GM12878 (cell line): ENCODE results near the gene RNFT2. TPM values are rescaled to one million over a fixed set of nuclear protein-coding genes. Genes with fewer than 3 reads are reported as not detected.

Source experiments
- ATAC-seq: fragments of 200-7000 bp; cut with Tn5 transposase; 3 replicates; pipeline ENCODE4 v1.9.1; 2020; ENCODE audit warnings: mild to moderate bottlenecking, moderate library complexity
- BruUV-seq: library from RNA; stranded (reverse); fragments of 400-500 nt; replicated peaks from 2 replicates; lab custom pipeline; 2021; lab: Mats Ljungman, UMichigan
- CTCF ChIA-PET: fragments of 300-600 bp; sonication (Branson Sonifier 250); formaldehyde crosslinking; extraction: SDS; loops from one replicate; lab custom pipeline; 2021; ENCODE audit warnings: inconsistent platforms; lab: Yijun Ruan, JAX
- POLR2A ChIA-PET: fragments of 350-600 bp; formaldehyde crosslinking; extraction: SDS; loops from one replicate; lab custom pipeline; 2021; ENCODE audit warnings: inconsistent platforms; lab: Charles Lee
- RAD21 ChIA-PET: fragments of 300-600 bp; sonication (Branson Sonifier 250); formaldehyde crosslinking; loops from one replicate; lab custom pipeline; 2023; ENCODE audit warnings: antibody characterized with exemption; ENCODE audit not compliant: unreplicated experiment; lab: Charles Lee
- SMC1A ChIA-PET: fragments of 300-600 bp; sonication (Branson Sonifier 250); formaldehyde crosslinking; loops from one replicate; lab custom pipeline; 2023; ENCODE audit not compliant: unreplicated experiment, uncharacterized antibody; lab: Charles Lee
- DNase-seq: peaks from one replicate; pipeline ENCODE4 v3.0.0-alpha.2; 2011; ENCODE audit warnings: low read depth, low spot score
- FAIRE-seq: peaks from 3 replicates; lab custom pipeline; 2011; peaks lifted over from hg19 to GRCh38; lab: Jason Lieb, UNC
- H2AFZ ChIP-seq: 2 replicates; pipeline ENCODE4 v1.6.0; 2011; ENCODE audit warnings: low read depth, low read length, control low read depth; ENCODE audit not compliant: control insufficient read depth
- H3K27ac ChIP-seq: 2 replicates; pipeline ENCODE4 v1.5.1; 2011; ENCODE audit warnings: control low read depth; ENCODE audit not compliant: control insufficient read depth, insufficient read depth
- H3K27me3 ChIP-seq, 2 experiments: replicated peaks in 1 of 2; 2 replicates each; pipeline versions ENCODE4 v1.6.0 to v1.6.1; 2011; ENCODE audit warnings: low read length in 1 of 2; ENCODE audit not compliant: control insufficient read depth in 2 of 2, insufficient read depth in 2 of 2
- H3K36me3 ChIP-seq, 2 experiments: 2 replicates each; pipeline ENCODE4 v1.5.1; 2011; ENCODE audit warnings: low read length in 1 of 2; ENCODE audit not compliant: control insufficient read depth in 2 of 2, insufficient read depth in 2 of 2
- H3K4me1 ChIP-seq: 2 replicates; pipeline ENCODE4 v1.6.1; 2011; ENCODE audit warnings: mild to moderate bottlenecking, low read length, moderate library complexity, mixed read lengths; ENCODE audit not compliant: control insufficient read depth, insufficient read depth
- H3K4me2 ChIP-seq: 2 replicates; pipeline ENCODE4 v1.6.0; 2011; ENCODE audit warnings: control low read depth; ENCODE audit not compliant: control insufficient read depth, insufficient read depth
- H3K4me3 ChIP-seq: fragments of 200-600 bp; sonication (generic); 2 replicates; pipeline ENCODE4 v1.5.1; 2016
- H3K79me2 ChIP-seq: 2 replicates; pipeline ENCODE4 v1.6.0; 2011; ENCODE audit warnings: low read length; ENCODE audit not compliant: control insufficient read depth, insufficient read depth
- H3K9ac ChIP-seq: 2 replicates; pipeline ENCODE4 v1.8.0; 2011; ENCODE audit warnings: low read length, control low read depth, mixed read lengths; ENCODE audit not compliant: control insufficient read depth, insufficient read depth
- H3K9me3 ChIP-seq: replicated peaks from 3 replicates; pipeline ENCODE4 v1.5.1; 2011; ENCODE audit warnings: mild to moderate bottlenecking, low read length; ENCODE audit not compliant: control insufficient read depth, insufficient read depth
- H4K20me1 ChIP-seq: 2 replicates; pipeline ENCODE4 v1.6.0; 2011; ENCODE audit not compliant: control insufficient read depth, insufficient read depth
- DPF2 ChIP-seq: fragments of 450-650 bp; IDR thresholded peaks from 2 replicates; pipeline ENCODE4 v1.6.1; 2017; ENCODE audit warnings: mild to moderate bottlenecking
- EED ChIP-seq: sonication (generic); IDR thresholded peaks from 2 replicates; pipeline ENCODE4 v1.6.1; 2016; ENCODE audit warnings: antibody characterized with exemption, low read depth
- ETV6 ChIP-seq, 2 experiments: fragments of 450-650 bp in 1 of 2; IDR thresholded peaks in 1 of 2; conservative IDR thresholded peaks in 1 of 2; 2 replicates each; pipeline ENCODE4 v1.6.1; 2014; ENCODE audit warnings: antibody characterized with exemption in 1 of 2, borderline replicate concordance in 1 of 2, low read depth in 1 of 2, mild to moderate bottlenecking in 1 of 2, moderate library complexity in 1 of 2
- HCFC1 ChIP-seq: fragments of 150-350 bp; IDR thresholded peaks from 2 replicates; pipeline ENCODE4 v1.6.1; 2014; ENCODE audit warnings: low read length
- HSF1 ChIP-seq: fragments of 150-350 bp; IDR thresholded peaks from 2 replicates; pipeline ENCODE4 v1.6.1; 2014; ENCODE audit warnings: mild to moderate bottlenecking, low read depth, low read length
- MAX ChIP-seq: IDR thresholded peaks from 2 replicates; pipeline ENCODE4 v1.6.1; 2012; ENCODE audit warnings: low read depth, low read length, improper control_type of control experiment
- MYC ChIP-seq: IDR thresholded peaks from 2 replicates; pipeline ENCODE4 v1.6.1; 2011; ENCODE audit warnings: mild to moderate bottlenecking, low read length, moderate library complexity, inconsistent platforms; ENCODE audit not compliant: insufficient read depth, insufficient replicate concordance, insufficient read length, severe bottlenecking
- PAX5 ChIP-seq: IDR thresholded peaks from 2 replicates; pipeline ENCODE4 v1.6.1; 2011; ENCODE audit warnings: low read depth, low read length, borderline replicate concordance
- PAX8 ChIP-seq: fragments of 450-650 bp; IDR thresholded peaks from 2 replicates; pipeline ENCODE4 v1.6.1; 2017; ENCODE audit warnings: mild to moderate bottlenecking, moderate library complexity
- RBBP5 ChIP-seq: fragments of 200-600 bp; sonication (generic); conservative IDR thresholded peaks from 2 replicates; pipeline ENCODE4 v1.6.1; 2016
- SP1 ChIP-seq: IDR thresholded peaks from one replicate; pipeline ENCODE4 v1.6.1; 2011; ENCODE audit warnings: low read depth, low read length
- SRF ChIP-seq, 2 experiments: IDR thresholded peaks; 2 replicates each; pipeline ENCODE4 v1.6.1; 2011; ENCODE audit warnings: low read depth in 2 of 2, low read length in 2 of 2, mild to moderate bottlenecking in 1 of 2, moderate library complexity in 1 of 2
- ZNF217 ChIP-seq: fragments of 450-650 bp; IDR thresholded peaks from 2 replicates; pipeline ENCODE4 v1.6.1; 2017; ENCODE audit warnings: antibody characterized with exemption, mild to moderate bottlenecking
- ZSCAN29 ChIP-seq: fragments of 450-650 bp; IDR thresholded peaks from 2 replicates; pipeline ENCODE4 v1.6.1; 2017; ENCODE audit warnings: mild to moderate bottlenecking, moderate library complexity
- WGBS: methylation state at CpG from one replicate; pipeline ENCODE4 v1.1.6; 2016; ENCODE audit warnings: low lambda C conversion rate; ENCODE audit not compliant: insufficient replicate concordance, insufficient coverage; ENCODE audit errors: missing lambda C conversion rate; 5-methylcytosine and 5-hydroxymethylcytosine counted together
- in situ Hi-C: fragments of 300-500 bp; cut with MboI; formaldehyde crosslinking; loops from 9 replicates; pipeline ENCODE4 v1.14.3; 2018; ENCODE audit warnings: mixed read lengths
- intact Hi-C: fragments of 100-400 bp; cut with micrococcal nuclease; formaldehyde crosslinking; loops from one replicate; pipeline ENCODE4 v1.14.2; 2022; ENCODE audit not compliant: unreplicated experiment
- polyA plus RNA-seq, 11 experiments: library from polyadenylated mRNA; depleted of rRNA in 4 of 11; unstranded in 6 of 11; stranded (reverse) in 5 of 11; fragments of >200 nt; fragmentation: Nextera tagmentation in 4 of 11; fragmentation: Illumina TruSeq in 1 of 11; extraction: Ambion mirVana in 4 of 11; extraction: Trizol in 1 of 11; gene quantifications; 1 replicate in 1 of 11; 2 replicates in 10 of 11; pipeline versions ENCODE4 v1.2.1 to v1.2.3, GENCODE V29; 2011 to 2016; ENCODE audit warnings: inconsistent platforms in 2 of 11, missing spikeins in 2 of 11, low read depth in 1 of 11
- total RNA-seq, 4 experiments: library from RNA; depleted of rRNA in 3 of 4; stranded (reverse); fragments of >200 nt in 3 of 4; fragmentation: Illumina TruSeq in 1 of 4; extraction: Trizol in 1 of 4; gene quantifications; 2 replicates each; pipeline versions ENCODE4 v1.2.1 to v1.2.3, GENCODE V29; 2013 to 2021
- TF ChIP-seq, protein P1 (sequence below): IDR thresholded peaks from 2 replicates; pipeline ENCODE4 v1.6.1; 2011; ENCODE audit warnings: low read depth, low read length, improper control_type of control experiment, borderline replicate concordance
- TF ChIP-seq, protein P2 (sequence below): fragments of 450-650 bp; IDR thresholded peaks from 2 replicates; pipeline ENCODE4 v1.6.1; 2017; ENCODE audit warnings: mild to moderate bottlenecking, moderate library complexity

RNFT2 gene
- total and polyA plus RNA-seq, 10 of the 15 experiments (the other 5 are each of a cell fraction or from before 2014, with no cell fraction given), result 2.5 to 17.3 (median 9.7) TPM

GRCh38 chr12:116700066-116700465 is 38.0 kb upstream of the RNFT2 start:
- H3K27me3 ChIP-seq, result peaks cover 5 to 10% of the 10 kb centered on the region in 2 experiments
- SMC1A ChIA-PET, result interaction anchor here (0.6 to 1.3 kb wide), 5 partner anchors 236 to 1363 kb away, joined by 3 to 4 read pairs (median 3); no protein-coding TSS in a partner anchor
- no TSS peak for BruUV-seq
- DNase-seq, result no peak
- H4K20me1 ChIP-seq, result no peaks in the 10 kb centered on the region
- CTCF ChIA-PET, result interaction anchor here (0.7 to 2.1 kb wide), 2 partner anchors 9 to 10 kb away, joined by 3 to 5 read pairs; no protein-coding TSS in a partner anchor
- FAIRE-seq, result no peak
- intact Hi-C loops, result loop anchor here (10.0 kb wide), 1 partner anchor 255 kb away; no protein-coding TSS in a partner anchor
- no peak overlapping the region for H2AFZ ChIP-seq
- ATAC-seq, result no peak
- 42% methylated on average over 6 of the region's 6 CpGs for WGBS
- no peak overlapping the region for H3K4me3 ChIP-seq
- no peak overlapping the region for H3K9ac ChIP-seq
- RAD21 ChIA-PET, result interaction anchor here (0.8 kb wide), 1 partner anchor 27 kb away, joined by 3 read pairs; no protein-coding TSS in a partner anchor
- no peaks in the 10 kb centered on the region for H3K79me2 ChIP-seq
- TF ChIP-seq ZSCAN29 (no peak), SRF (IDR thresholded peaks at IDR 0.05; ENCODE audit: low read depth in 2 of 2, low read length in 2 of 2) (no peak), HSF1 (no peak), DPF2 (no peak), HCFC1 (no peak), ZNF217 (no peak), PAX8 (no peak), PAX5 (no peak), MAX (no peak), ETV6 (conservative IDR thresholded peaks at IDR 0.05 in 1 of 2, IDR thresholded peaks at IDR 0.05 in 1 of 2; ENCODE audit: borderline replicate concordance in 1 of 2, low read depth in 1 of 2) (no peak), SP1 (no peak), MYC (no peak), EED (no peak), RBBP5 (no peak)
- TF ChIP-seq, protein P1, sequence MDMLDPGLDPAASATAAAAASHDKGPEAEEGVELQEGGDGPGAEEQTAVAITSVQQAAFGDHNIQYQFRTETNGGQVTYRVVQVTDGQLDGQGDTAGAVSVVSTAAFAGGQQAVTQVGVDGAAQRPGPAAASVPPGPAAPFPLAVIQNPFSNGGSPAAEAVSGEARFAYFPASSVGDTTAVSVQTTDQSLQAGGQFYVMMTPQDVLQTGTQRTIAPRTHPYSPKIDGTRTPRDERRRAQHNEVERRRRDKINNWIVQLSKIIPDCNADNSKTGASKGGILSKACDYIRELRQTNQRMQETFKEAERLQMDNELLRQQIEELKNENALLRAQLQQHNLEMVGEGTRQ, result no peak
- TF ChIP-seq, protein P2, sequence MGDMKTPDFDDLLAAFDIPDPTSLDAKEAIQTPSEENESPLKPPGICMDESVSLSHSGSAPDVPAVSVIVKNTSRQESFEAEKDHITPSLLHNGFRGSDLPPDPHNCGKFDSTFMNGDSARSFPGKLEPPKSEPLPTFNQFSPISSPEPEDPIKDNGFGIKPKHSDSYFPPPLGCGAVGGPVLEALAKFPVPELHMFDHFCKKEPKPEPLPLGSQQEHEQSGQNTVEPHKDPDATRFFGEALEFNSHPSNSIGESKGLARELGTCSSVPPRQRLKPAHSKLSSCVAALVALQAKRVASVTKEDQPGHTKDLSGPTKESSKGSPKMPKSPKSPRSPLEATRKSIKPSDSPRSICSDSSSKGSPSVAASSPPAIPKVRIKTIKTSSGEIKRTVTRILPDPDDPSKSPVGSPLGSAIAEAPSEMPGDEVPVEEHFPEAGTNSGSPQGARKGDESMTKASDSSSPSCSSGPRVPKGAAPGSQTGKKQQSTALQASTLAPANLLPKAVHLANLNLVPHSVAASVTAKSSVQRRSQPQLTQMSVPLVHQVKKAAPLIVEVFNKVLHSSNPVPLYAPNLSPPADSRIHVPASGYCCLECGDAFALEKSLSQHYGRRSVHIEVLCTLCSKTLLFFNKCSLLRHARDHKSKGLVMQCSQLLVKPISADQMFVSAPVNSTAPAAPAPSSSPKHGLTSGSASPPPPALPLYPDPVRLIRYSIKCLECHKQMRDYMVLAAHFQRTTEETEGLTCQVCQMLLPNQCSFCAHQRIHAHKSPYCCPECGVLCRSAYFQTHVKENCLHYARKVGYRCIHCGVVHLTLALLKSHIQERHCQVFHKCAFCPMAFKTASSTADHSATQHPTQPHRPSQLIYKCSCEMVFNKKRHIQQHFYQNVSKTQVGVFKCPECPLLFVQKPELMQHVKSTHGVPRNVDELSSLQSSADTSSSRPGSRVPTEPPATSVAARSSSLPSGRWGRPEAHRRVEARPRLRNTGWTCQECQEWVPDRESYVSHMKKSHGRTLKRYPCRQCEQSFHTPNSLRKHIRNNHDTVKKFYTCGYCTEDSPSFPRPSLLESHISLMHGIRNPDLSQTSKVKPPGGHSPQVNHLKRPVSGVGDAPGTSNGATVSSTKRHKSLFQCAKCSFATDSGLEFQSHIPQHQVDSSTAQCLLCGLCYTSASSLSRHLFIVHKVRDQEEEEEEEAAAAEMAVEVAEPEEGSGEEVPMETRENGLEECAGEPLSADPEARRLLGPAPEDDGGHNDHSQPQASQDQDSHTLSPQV, result no peak
- no peak overlapping the region for H3K4me2 ChIP-seq
- H3K27ac ChIP-seq, result no peak overlapping the region
- POLR2A ChIA-PET, result no interaction called here
- H3K36me3 ChIP-seq, result no peaks in the 10 kb centered on the region
- H3K4me1 ChIP-seq, result peaks cover 3% of the 10 kb centered on the region
- in situ Hi-C loops, result loop anchor here (5.0 to 10.0 kb wide), 2 partner anchors 417 to 705 kb away; no protein-coding TSS in a partner anchor
- no peaks in the 10 kb centered on the region for H3K9me3 ChIP-seq
